SK-N-SH treated with all-trans-retinoic acid at 6 μM for 48 hours (cell line): Measurements from ENCODE around the gene FRMD5.

Source experiments
- ATAC-seq: fragments of 200-7000 bp; cut with Tn5 transposase; 3 replicates; pipeline ENCODE4 v1.9.1; 2020; ENCODE audit warnings: mild to moderate bottlenecking, moderate library complexity
- ARNTL ChIP-seq: fragments of 450-650 bp; formaldehyde crosslinking; IDR thresholded peaks from 2 replicates; pipeline ENCODE4 v1.5.0; 2020; ENCODE audit warnings: low read depth, mild to moderate bottlenecking, moderate library complexity, borderline replicate concordance
- CSDC2 ChIP-seq: fragments of 250-450 bp; sonication (Bioruptor Pico); IDR thresholded peaks from 2 replicates; pipeline ENCODE4 v1.5.0; 2020; ENCODE audit warnings: mild to moderate bottlenecking, moderate library complexity
- ESRRG ChIP-seq: fragments of 250-450 bp; sonication (Bioruptor Pico); IDR thresholded peaks from 2 replicates; pipeline ENCODE4 v1.6.1; 2021; ENCODE audit warnings: mild to moderate bottlenecking
- GLIS3 ChIP-seq: fragments of 250-450 bp; sonication (Bioruptor Pico); IDR thresholded peaks from 2 replicates; pipeline ENCODE4 v1.5.0; 2020; ENCODE audit warnings: mild to moderate bottlenecking, moderate library complexity
- ISL1 ChIP-seq: fragments of 250-450 bp; sonication (Bioruptor Pico); IDR thresholded peaks from 2 replicates; pipeline ENCODE4 v2.1.2; 2022; ENCODE audit warnings: mild to moderate bottlenecking, moderate library complexity
- OSR1 ChIP-seq: fragments of 250-450 bp; sonication (Bioruptor Pico); IDR thresholded peaks from 2 replicates; pipeline ENCODE4 v1.8.0; 2022; ENCODE audit warnings: moderate library complexity, mild to moderate bottlenecking, inconsistent platforms
- PPARA ChIP-seq: fragments of 250-450 bp; sonication (Bioruptor Pico); IDR thresholded peaks from 2 replicates; pipeline ENCODE4 v1.5.0; 2020; ENCODE audit warnings: mild to moderate bottlenecking, borderline replicate concordance
- RARB ChIP-seq: fragments of 250-450 bp; sonication (Bioruptor Pico); IDR thresholded peaks from 2 replicates; pipeline ENCODE4 v1.8.0; 2021; ENCODE audit warnings: mild to moderate bottlenecking, moderate library complexity
- SNAI2 ChIP-seq: fragments of 250-450 bp; sonication (Bioruptor Pico); IDR thresholded peaks from 2 replicates; pipeline ENCODE4 v1.5.0; 2020; ENCODE audit warnings: mild to moderate bottlenecking, moderate library complexity
- TCF4 ChIP-seq: fragments of 250-450 bp; sonication (Bioruptor Pico); IDR thresholded peaks from 2 replicates; pipeline ENCODE4 v1.8.0; 2021; ENCODE audit warnings: mild to moderate bottlenecking, moderate library complexity, borderline replicate concordance
- TOX ChIP-seq: fragments of 250-450 bp; sonication (Bioruptor Pico); IDR thresholded peaks from 2 replicates; pipeline ENCODE4 v1.8.0; 2021; ENCODE audit warnings: mild to moderate bottlenecking, moderate library complexity, borderline replicate concordance
- ZFP3 ChIP-seq: fragments of 250-450 bp; sonication (Bioruptor Pico); IDR thresholded peaks from 2 replicates; pipeline ENCODE4 v1.5.0; 2020; ENCODE audit warnings: mild to moderate bottlenecking, moderate library complexity
- ZFP30 ChIP-seq: fragments of 450-650 bp; formaldehyde crosslinking; IDR thresholded peaks from 2 replicates; pipeline ENCODE4 v1.5.0; 2022; ENCODE audit warnings: mild to moderate bottlenecking, moderate library complexity
- ZNF565 ChIP-seq: fragments of 450-650 bp; formaldehyde crosslinking; conservative IDR thresholded peaks from 2 replicates; pipeline ENCODE4 v1.5.0; 2020; ENCODE audit warnings: low read depth, mild to moderate bottlenecking, moderate library complexity
- ZNF70 ChIP-seq: fragments of 450-650 bp; formaldehyde crosslinking; IDR thresholded peaks from 2 replicates; pipeline ENCODE4 v1.5.0; 2020; ENCODE audit warnings: mild to moderate bottlenecking, moderate library complexity
- ZNF8 ChIP-seq: fragments of 450-650 bp; formaldehyde crosslinking; IDR thresholded peaks from 2 replicates; pipeline ENCODE4 v1.5.0; 2020; ENCODE audit warnings: mild to moderate bottlenecking, moderate library complexity
- TF ChIP-seq, protein P1 (sequence below): fragments of 250-450 bp; sonication (Bioruptor Pico); IDR thresholded peaks from 2 replicates; pipeline ENCODE4 v1.8.0; 2021; ENCODE audit warnings: low read depth, mild to moderate bottlenecking, moderate library complexity, borderline replicate concordance
- TF ChIP-seq, protein P2 (sequence below): fragments of 250-450 bp; sonication (Bioruptor Pico); IDR thresholded peaks from 2 replicates; pipeline ENCODE4 v1.5.1; 2020; ENCODE audit warnings: low read depth, mild to moderate bottlenecking, moderate library complexity
- TF ChIP-seq, protein P3 (sequence below): fragments of 250-450 bp; sonication (Bioruptor Pico); IDR thresholded peaks from 2 replicates; pipeline ENCODE4 v1.8.0; 2020; ENCODE audit warnings: mild to moderate bottlenecking, moderate library complexity, borderline replicate concordance

FRMD5 gene

DNA sequence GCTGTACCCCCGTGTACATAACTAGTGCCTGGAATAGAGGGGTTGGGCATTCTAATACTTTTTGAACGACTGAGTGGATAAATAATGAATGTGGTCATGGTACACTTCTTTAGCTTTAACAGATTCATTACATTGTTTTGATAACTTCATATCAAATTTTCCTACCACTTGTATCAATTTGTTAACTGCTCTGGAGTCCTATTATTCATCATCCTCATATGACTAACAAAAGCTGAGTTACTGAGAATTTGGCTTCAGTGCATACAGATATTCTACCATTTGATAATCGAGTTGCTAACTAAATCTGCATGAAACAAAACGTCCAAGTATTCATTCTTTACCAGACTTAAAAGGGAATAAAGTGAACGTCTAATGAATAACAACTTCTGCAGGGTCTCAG, 31.7 kb downstream of the FRMD5 start:
- ATAC-seq = peak; percentile 52
- TF ChIP-seq ZNF565 (CRISPR knock-in tag) = no peak
- TF ChIP-seq ISL1 (CRISPR knock-in tag) = 0 out of 2 replicates have a peak, but pooled peaks have one; percentile 23

- TF ChIP-seq, protein P1, sequence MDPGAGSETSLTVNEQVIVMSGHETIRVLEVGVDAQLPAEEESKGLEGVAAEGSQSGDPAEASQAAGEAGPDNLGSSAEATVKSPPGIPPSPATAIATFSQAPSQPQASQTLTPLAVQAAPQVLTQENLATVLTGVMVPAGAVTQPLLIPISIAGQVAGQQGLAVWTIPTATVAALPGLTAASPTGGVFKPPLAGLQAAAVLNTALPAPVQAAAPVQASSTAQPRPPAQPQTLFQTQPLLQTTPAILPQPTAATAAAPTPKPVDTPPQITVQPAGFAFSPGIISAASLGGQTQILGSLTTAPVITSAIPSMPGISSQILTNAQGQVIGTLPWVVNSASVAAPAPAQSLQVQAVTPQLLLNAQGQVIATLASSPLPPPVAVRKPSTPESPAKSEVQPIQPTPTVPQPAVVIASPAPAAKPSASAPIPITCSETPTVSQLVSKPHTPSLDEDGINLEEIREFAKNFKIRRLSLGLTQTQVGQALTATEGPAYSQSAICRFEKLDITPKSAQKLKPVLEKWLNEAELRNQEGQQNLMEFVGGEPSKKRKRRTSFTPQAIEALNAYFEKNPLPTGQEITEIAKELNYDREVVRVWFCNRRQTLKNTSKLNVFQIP = no peak
- TF ChIP-seq ZFP3 (CRISPR knock-in tag) = no peak
- TF ChIP-seq, protein P2, sequence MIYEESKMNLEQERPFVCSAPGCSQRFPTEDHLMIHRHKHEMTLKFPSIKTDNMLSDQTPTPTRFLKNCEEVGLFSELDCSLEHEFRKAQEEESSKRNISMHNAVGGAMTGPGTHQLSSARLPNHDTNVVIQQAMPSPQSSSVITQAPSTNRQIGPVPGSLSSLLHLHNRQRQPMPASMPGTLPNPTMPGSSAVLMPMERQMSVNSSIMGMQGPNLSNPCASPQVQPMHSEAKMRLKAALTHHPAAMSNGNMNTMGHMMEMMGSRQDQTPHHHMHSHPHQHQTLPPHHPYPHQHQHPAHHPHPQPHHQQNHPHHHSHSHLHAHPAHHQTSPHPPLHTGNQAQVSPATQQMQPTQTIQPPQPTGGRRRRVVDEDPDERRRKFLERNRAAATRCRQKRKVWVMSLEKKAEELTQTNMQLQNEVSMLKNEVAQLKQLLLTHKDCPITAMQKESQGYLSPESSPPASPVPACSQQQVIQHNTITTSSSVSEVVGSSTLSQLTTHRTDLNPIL (CRISPR knock-in tag) = no peak
- TF ChIP-seq, all 23 proteins: peak for 0
- ATAC-seq = no peak
These were observed 34.3 kb downstream of the FRMD5 start for GRCh38 chr15:44160796-44161195.

DNA sequence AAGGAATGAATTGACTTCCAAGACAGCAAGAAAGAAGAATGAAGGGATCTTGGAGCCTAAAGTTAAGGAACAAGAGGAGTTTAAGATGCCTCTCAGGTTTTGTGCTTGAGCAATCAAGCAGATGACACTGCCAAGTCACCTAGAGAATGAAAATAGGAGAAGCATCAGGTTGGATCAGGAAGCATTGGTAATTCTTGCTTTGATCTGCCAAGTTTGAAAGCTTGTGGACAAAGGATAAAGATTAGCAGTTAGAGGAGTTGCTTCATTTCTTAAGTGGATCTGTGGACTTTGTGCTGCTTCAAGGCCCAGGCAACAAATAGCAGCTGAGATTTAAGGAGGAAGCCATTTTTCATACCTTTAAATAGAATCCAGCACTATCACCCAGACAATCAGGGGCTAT, 35.6 kb downstream of the FRMD5 start:
- no peak for ATAC-seq
- no peak for TF ChIP-seq PPARA (CRISPR knock-in tag)
- TF ChIP-seq ZNF70 (CRISPR knock-in tag) = no peak
- TF ChIP-seq ESRRG (CRISPR knock-in tag) = no peak
- no peak for TF ChIP-seq ZFP30
- no peak for TF ChIP-seq GLIS3 (CRISPR knock-in tag)
- TF ChIP-seq ARNTL (CRISPR knock-in tag) = no peak
- no peak for TF ChIP-seq SNAI2
- no peak for TF ChIP-seq ZNF8
- TF ChIP-seq, protein P3, sequence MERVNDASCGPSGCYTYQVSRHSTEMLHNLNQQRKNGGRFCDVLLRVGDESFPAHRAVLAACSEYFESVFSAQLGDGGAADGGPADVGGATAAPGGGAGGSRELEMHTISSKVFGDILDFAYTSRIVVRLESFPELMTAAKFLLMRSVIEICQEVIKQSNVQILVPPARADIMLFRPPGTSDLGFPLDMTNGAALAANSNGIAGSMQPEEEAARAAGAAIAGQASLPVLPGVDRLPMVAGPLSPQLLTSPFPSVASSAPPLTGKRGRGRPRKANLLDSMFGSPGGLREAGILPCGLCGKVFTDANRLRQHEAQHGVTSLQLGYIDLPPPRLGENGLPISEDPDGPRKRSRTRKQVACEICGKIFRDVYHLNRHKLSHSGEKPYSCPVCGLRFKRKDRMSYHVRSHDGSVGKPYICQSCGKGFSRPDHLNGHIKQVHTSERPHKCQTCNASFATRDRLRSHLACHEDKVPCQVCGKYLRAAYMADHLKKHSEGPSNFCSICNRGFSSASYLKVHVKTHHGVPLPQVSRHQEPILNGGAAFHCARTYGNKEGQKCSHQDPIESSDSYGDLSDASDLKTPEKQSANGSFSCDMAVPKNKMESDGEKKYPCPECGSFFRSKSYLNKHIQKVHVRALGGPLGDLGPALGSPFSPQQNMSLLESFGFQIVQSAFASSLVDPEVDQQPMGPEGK = no peak
- no peak for TF ChIP-seq OSR1 (CRISPR knock-in tag)
- TF ChIP-seq TCF4 = no peak
- TF ChIP-seq, protein P1 = no peak
- TF ChIP-seq ZFP3 (CRISPR knock-in tag) = no peak
- no peak for TF ChIP-seq CSDC2
- TF ChIP-seq, protein P2 (CRISPR knock-in tag) = no peak
- TF ChIP-seq ISL1 (CRISPR knock-in tag) = no peak
- TF ChIP-seq RARB (CRISPR knock-in tag) = no peak
- TF ChIP-seq, all 23 proteins: peak for 0

GRCh38 chr15:44158111-44158510, 37.0 kb downstream of the FRMD5 start:
- peak; percentile 49 for ATAC-seq
- no peak for TF ChIP-seq TOX (CRISPR knock-in tag)
- TF ChIP-seq ZFP3 (CRISPR knock-in tag) = no peak
- TF ChIP-seq, protein P1 = no peak
- no peak for TF ChIP-seq ZFP30
- TF ChIP-seq, protein P2 (CRISPR knock-in tag) = peak; percentile 11; the same call in 1 of the 2 replicates
- TF ChIP-seq ARNTL (CRISPR knock-in tag) = no peak
- 0 out of 2 replicates have a peak, but pooled peaks have one; percentile 2 for TF ChIP-seq ISL1 (CRISPR knock-in tag)
